HG02973 (cell line): Measurements from ENCODE around the gene TOP2A.
"Not testable (repeated sequence)": the region's sequence is repeated elsewhere in the genome, so short reads cannot be mapped to it uniquely, and the experiment has no call there.

Source experiments
- ATAC-seq: cut with Tn5 transposase; IDR thresholded peaks from one replicate; pipeline ENCODE4 v1.9.1; 2021; ENCODE audit warnings: moderate library complexity; ENCODE audit not compliant: unreplicated experiment

Gene TOP2A

DNA sequence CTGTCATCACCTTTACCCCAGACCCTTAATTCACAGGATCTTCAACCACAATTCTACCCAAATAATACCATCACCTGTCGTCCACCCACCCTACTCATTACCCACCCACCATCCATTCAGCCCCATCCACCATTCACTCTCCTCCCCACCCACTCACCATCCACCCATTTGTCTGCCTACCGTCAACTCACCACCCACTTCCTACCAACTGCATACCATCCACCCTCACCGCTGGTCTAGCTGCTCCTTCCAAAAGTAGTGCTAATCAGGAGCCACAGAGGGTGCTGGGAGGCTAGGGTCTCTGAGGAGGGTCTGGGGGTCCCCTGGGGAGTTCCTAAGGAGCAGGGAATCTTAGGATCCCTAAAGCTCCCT is 13.5 kb upstream of the TOP2A start:
- no peak for ATAC-seq

DNA sequence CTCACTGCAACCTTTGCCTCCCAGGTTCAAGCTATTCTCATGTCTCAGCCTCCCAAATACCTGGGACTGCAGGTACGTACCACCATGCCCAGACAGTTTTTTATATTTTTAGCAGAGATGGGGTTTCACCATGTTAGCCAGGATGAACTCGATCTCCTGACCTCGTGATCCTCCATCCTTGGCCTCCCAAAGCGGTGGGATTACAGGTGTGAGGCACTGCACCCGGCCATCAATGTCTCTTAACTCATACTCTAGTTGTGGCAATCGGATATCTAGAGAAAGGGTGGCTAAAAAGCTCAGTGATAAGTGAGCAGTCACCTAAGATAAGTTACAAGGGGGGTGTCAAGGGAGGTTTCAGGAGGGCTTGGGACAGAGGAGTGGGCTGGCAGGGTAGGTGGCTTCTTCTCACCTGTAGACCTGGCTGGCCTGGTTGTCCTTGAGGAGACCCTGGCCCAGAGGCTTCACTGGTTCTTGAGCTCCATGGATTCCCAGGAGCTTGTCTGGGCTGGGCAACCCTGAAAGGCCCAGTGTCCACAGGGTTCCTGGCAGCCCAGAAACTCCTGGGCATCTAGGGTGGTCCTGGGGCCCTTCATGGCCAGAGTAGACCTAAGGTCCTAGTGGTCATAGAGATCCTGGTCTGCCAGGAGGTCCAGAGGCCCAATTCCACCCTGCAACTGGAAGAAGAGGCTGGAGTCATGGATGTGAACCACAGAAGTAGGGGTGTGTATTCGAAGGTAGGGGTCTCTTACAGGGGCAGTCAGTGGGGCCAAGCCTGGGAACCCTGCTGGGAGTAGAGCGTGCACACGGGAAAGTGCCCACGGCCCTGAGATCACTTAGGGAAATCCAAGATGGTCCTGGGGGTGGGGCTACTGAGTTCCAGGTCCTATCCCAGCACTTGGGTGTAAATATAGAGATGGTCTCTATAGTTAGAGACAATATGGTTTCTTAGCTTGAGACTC is 12.9 kb upstream of the TOP2A start:
- ATAC-seq: no peak

GRCh38 chr17:40427002-40427491 is 9.4 kb upstream of the TOP2A start:
- no peak for ATAC-seq

GRCh38 chr17:40425741-40426140 is 8.0 kb upstream of the TOP2A start:
- no peak for ATAC-seq

DNA sequence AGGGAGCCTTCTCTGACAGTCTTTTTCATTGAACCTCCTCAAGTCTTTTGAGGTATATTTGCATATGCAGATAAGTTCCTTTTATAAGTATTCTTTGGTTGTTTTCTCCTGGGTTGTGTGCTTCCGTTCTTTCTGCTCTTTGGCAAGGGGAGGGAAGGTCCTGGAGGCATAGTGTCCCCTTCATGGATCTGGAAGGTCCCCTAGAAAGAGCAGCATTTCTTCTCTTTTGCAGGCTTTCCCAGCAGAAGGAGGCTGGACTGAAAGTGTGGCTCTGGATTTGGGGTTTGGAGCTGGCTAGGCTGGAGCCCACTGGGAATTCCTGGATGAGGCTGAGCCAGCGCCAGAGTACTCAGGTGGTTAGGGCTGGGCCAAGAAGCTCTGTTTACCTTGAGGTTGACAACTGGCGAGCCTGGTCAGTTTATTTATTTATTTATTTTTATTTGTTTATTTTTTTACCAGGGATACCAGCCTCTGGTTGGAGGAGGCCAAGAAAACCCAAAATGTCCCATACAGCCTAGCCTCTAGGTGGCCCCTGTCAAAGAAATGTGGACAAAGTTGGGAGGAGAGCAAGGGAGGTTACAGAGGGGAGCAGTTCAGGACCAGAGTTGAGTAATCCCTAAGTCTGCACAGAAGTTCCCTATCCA is 5.4 kb upstream of the TOP2A start:
- no peak for ATAC-seq

GRCh38 chr17:40419559-40420331 is 2.0 kb upstream of the TOP2A start:
- no peak for ATAC-seq

DNA sequence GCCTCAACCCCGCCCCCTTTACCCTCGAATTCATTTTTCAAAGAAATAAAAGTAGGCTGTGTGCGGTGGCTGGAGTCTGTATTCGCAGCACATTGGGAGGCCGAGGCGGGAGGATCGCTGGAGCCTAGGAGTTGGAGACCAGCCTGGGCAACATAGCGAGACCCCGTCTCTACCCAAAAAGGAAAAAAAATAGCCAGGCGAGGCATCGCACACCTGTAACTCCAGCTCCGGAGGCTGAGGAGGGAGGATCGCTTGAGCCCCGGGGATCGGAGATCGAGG is 671 bp upstream of the TOP2A start:
- no peak for ATAC-seq

- ATAC-seq: no peak
These were observed 463 bp downstream of the TOP2A start for GRCh38 chr17:40417258-40417608.

- no peak for ATAC-seq
These were observed 1.0 kb downstream of the TOP2A start for GRCh38 chr17:40416671-40417070.

GRCh38 chr17:40415390-40415789 is 2.3 kb downstream of the TOP2A start:
- ATAC-seq: no peak

DNA sequence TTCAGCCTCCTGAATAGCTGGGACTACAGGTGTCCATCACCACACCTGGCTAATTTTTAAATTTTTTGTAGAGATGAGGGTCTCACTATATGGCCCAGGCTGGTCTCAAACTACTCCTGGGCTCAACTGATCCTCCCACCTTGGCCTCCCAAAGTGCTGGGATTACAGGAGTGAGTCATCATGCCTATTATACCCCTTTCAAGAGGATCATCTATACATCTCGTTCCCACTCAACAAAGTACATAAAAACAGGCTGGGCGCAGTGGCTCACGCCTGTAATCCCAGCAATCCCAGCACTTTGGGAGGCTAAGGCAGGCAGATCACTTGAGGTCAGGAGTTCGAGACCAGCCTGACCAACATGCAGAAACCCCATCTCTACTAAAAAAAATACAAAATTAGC is 3.4 kb downstream of the TOP2A start:
- not testable (repeated sequence) for ATAC-seq

DNA sequence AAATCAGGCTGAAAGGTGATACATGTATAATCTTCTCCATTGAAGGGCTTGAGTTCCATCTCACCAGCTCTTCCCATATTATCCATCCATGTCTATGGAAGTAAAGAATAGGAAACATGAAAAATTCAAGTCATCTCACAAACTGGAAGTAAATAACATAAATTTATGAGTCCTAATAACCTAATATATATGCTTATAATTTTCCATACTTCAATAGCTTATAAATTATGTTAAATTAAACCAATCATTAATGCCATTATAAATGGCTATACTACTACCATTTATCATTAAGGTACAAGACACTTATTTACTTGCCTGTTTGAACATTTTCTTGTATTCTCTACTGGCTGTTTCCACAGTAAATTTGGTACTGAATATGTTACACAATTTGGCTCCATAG is 4.8 kb downstream of the TOP2A start:
- ATAC-seq: no peak

GRCh38 chr17:40411821-40412220 is 5.9 kb downstream of the TOP2A start:
- ATAC-seq: no peak

DNA sequence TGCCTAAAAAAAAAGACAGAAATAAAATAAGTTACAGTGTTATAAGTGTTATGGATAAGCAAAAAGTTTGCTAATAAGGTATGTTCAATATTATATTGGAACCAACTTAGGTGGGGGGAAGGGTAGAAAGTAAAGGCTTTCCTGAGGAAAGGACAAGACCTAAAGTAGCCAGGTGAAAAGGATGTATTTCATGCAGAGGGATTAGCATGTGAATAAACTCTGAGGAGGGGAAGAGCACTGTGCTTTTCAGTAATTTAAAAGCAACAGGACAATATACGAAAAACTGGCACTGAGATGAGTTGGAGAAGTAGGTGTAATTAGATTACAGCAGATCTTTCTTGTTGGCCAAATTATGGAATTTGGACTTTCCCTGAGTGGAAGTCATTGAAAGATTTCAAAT is 7.6 kb downstream of the TOP2A start:
- ATAC-seq: no peak

DNA sequence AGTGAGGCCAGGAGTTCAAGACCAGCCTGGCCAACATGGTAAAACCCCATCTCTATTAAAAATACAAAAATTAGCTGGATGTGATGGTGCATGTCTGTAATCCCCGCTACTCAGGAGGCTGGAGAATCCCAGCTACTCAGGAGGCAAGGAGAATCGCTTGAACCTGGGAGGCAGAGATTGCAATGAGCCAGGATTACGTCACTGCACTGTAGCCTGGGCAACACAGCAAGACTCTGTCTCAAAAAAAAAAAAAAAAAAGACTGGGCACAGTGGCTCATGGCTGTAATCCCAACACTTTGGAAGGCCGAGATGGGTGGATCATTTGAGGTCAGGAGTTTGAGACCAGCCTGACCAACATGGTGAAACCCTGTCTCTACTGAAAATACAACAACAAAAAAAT is 8.2 kb downstream of the TOP2A start:
- not testable (repeated sequence) for ATAC-seq

- ATAC-seq: no peak
These were observed 10.2 kb downstream of the TOP2A start for GRCh38 chr17:40407460-40407859.

DNA sequence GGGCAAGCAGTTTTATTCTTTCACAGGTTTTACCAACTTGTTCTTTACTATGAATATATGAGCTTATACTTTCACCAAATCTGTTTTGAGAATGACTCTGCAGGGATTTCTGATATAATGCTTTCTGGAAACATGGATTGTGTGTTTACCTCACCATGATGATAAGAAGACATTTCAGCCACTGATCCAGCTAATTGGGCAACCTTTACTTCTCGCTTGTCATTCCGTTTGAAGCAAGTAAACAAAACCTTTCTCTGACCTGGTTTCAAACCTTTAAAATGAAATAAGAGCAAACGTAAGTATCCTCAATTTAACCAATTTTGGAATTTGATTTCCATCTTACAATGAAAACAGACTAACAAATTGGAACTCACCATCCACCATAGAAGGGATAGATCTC is 13.7 kb downstream of the TOP2A start:
- no peak for ATAC-seq

DNA sequence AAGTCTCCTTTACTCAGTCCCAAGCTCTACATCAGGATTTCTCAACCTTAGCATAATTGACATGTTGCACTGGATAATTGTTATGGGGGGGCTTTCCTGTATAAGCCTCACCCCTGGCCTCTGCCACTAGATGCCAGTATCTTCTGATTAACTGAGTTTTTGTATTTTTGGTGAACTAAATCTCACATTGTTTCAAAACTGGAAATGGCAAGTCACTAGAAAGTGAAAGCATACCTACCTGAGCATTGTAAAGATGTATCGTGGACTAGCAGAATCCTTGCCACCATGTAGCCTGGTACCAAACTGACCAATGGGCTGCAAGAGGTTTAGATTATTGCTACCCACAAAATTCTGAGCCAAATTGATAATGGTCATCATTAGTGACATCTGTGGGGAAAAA is 15.0 kb downstream of the TOP2A start:
- no peak for ATAC-seq

- ATAC-seq: no peak
These were observed 18.5 kb downstream of the TOP2A start for GRCh38 chr17:40399185-40399584.

GRCh38 chr17:40386555-40386954 is 31.1 kb downstream of the TOP2A start:
- ATAC-seq: not testable (repeated sequence)

- ATAC-seq: no peak
These were observed 35.4 kb downstream of the TOP2A start for GRCh38 chr17:40382251-40382650.

DNA sequence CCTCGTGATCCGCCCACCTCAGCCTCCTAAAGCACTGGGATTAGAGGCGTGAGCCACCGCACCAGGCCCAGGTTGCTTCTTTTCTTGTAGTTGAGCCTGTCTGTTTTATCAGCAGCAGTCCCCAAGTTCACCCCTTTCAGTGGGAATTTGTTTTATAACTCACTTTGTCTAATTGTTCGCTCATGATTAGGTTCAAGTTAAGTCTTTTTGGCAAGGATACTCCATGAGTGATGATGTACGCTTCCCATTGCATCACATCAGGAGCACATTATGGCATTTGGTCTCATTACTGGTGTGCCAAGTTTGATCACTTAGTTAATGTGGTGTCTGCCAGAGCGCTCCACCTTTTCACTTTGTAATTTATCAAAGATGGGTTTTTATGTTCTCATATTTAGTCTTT is 38.7 kb downstream of the TOP2A start:
- ATAC-seq: no peak
